ENCODE results near the gene USP10.

The USP10 gene

DNA sequence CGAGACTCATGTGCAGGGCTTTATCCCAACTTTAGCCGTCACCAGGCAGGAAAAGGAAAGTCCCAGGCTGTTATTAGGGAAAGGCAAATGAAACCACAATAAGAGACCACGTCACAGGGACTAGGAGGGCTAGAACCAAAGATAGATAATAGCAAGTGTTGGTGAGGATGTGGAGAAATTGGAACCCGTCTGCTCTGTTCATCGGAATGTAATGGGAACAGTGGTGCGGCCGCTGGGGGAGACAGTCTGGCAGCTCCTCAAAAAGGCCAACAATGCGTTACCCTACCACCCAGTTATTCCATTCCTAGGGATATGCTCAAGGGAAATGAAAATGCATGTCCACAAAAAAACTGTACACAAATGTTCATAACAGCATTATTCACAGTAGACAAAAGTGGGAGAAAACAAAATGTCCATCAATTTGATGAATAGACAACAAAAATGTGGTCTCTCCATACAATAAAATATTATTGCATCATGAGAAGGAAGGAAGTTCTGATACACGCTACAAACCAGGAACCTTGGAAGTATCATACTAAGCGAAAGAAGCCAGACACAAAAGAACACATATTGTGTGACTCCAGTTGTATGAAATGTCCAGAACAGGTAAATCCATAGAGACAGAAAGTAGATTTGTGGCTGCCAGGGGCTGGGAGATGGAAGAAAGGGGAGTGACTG is 19.5 kb upstream of the USP10 start:
- no peaks in the 10 kb centered on the region for H3K79me2 ChIP-seq (ENCODE audit: insufficient read depth, low read length)
- no peaks in the 10 kb centered on the region for H3K27me3 ChIP-seq (ENCODE audit: insufficient read depth, low read length, poor library complexity, severe bottlenecking)
- no peaks in the 10 kb centered on the region for H3K9me2 ChIP-seq (replicated peaks; ENCODE audit: low read depth, low read length)
- H3K4me3 ChIP-seq (ENCODE audit: low read length, poor library complexity, severe bottlenecking), result no peak overlapping the region
- no peak overlapping the region for H3K9ac ChIP-seq (ENCODE audit: low read depth, low read length, poor library complexity, severe bottlenecking)
- no peaks in the 10 kb centered on the region for H3K9me3 ChIP-seq (ENCODE audit: insufficient read depth, low read depth, low read length)
- no peak overlapping the region for H2AFZ ChIP-seq (ENCODE audit: low read length)
- no peak for TF ChIP-seq CTCF (conservative IDR thresholded peaks at IDR 0.05; ENCODE audit: low read length)
- no peaks in the 10 kb centered on the region for H3K36me3 ChIP-seq (ENCODE audit: insufficient read depth, low read length)
- H3K4me1 ChIP-seq (ENCODE audit: insufficient read depth, low read length, poor library complexity, severe bottlenecking), result no peaks in the 10 kb centered on the region
- no peaks in the 10 kb centered on the region for H4K20me1 ChIP-seq (ENCODE audit: insufficient read depth, low read length, poor library complexity, severe bottlenecking)
- no peak overlapping the region for H3K4me2 ChIP-seq (ENCODE audit: low read depth, low read length, poor library complexity, severe bottlenecking)
- H3F3A ChIP-seq (ENCODE audit: low read depth), result no peaks in the 10 kb centered on the region

DNA sequence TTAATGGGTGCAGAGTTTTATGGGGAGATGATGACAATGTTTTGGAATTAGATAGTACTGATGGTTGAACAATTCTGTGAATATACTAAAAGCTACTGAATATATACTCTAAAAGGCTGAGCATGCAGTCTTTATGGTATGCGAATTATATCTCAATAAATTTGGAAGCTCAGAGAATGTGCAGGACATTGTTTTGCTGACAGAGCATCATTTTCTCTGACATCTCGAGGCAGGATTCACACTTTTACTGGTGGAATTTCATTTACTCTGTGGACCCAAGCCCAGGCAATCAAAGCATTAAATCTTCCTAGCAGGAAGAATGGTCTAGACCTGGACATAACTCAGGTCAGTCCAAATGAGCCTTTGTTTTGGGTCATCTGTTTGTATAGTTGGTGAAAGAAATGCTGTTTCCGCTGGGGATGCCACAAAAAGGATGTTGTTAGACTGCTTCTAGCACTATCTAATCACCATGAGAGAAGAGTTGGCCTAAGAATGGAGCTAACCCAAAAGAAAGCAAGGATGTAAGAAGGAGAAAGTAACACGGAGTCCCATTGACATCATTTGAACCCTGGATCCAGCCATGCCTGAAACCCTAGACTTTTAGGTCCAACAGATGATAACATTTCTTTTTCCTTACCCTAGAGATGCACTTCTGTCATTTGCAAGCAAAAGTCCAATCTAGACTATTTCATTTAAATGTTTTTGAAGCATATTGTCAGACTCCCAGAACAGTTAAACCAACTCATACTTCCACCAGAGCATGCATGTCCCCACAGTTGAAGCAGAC is 18.8 kb upstream of the USP10 start:
- Histone ChIP-seq H3K4me2 (ENCODE audit: low read depth, low read length, poor library complexity, severe bottlenecking) (no peak overlapping the region), H2AFZ (ENCODE audit: low read length) (no peak overlapping the region), H3K9me2 (replicated peaks; ENCODE audit: low read depth, low read length) (no peaks in the 10 kb centered on the region), H3K4me1 (ENCODE audit: insufficient read depth, low read length, poor library complexity, severe bottlenecking) (no peaks in the 10 kb centered on the region), H3K9me3 (ENCODE audit: insufficient read depth, low read depth, low read length) (no peaks in the 10 kb centered on the region), H3K36me3 (ENCODE audit: insufficient read depth, low read length) (no peaks in the 10 kb centered on the region), H3K27me3 (ENCODE audit: insufficient read depth, low read length, poor library complexity, severe bottlenecking) (no peaks in the 10 kb centered on the region), H4K20me1 (ENCODE audit: insufficient read depth, low read length, poor library complexity, severe bottlenecking) (no peaks in the 10 kb centered on the region), H3F3A (ENCODE audit: low read depth) (no peaks in the 10 kb centered on the region), H3K79me2 (ENCODE audit: insufficient read depth, low read length) (no peaks in the 10 kb centered on the region), H3K9ac (ENCODE audit: low read depth, low read length, poor library complexity, severe bottlenecking) (no peak overlapping the region), H3K4me3 (ENCODE audit: low read length, poor library complexity, severe bottlenecking) (no peak overlapping the region)
- no peak for TF ChIP-seq CTCF (conservative IDR thresholded peaks at IDR 0.05; ENCODE audit: low read length)
- TF ChIP-seq EZH2phosphoT487 (IDR thresholded peaks at IDR 0.05; ENCODE audit: borderline replicate concordance), result no peak

GRCh38 chr16:84683691-84684591 is 15.9 kb upstream of the USP10 start:
- no peaks in the 10 kb centered on the region for H3K36me3 ChIP-seq (ENCODE audit: insufficient read depth, low read length)
- H3K4me2 ChIP-seq (ENCODE audit: low read depth, low read length, poor library complexity, severe bottlenecking), result no peak overlapping the region
- H2AFZ ChIP-seq (ENCODE audit: low read length), result no peak overlapping the region
- H3K9me3 ChIP-seq (ENCODE audit: insufficient read depth, low read depth, low read length), result no peaks in the 10 kb centered on the region
- H4K20me1 ChIP-seq (ENCODE audit: insufficient read depth, low read length, poor library complexity, severe bottlenecking), result no peaks in the 10 kb centered on the region
- no peaks in the 10 kb centered on the region for H3K27me3 ChIP-seq (ENCODE audit: insufficient read depth, low read length, poor library complexity, severe bottlenecking)
- H3K4me3 ChIP-seq (ENCODE audit: low read length, poor library complexity, severe bottlenecking), result no peak overlapping the region
- H3F3A ChIP-seq (ENCODE audit: low read depth), result no peaks in the 10 kb centered on the region
- peaks cover 9% of the 10 kb centered on the region for H3K4me1 ChIP-seq (ENCODE audit: insufficient read depth, low read length, poor library complexity, severe bottlenecking)
- H3K9ac ChIP-seq (ENCODE audit: low read depth, low read length, poor library complexity, severe bottlenecking), result no peak overlapping the region
- H3K79me2 ChIP-seq (ENCODE audit: insufficient read depth, low read length), result no peaks in the 10 kb centered on the region
- TF ChIP-seq CTCF (conservative IDR thresholded peaks at IDR 0.05; ENCODE audit: low read length) (no peak), EZH2phosphoT487 (IDR thresholded peaks at IDR 0.05; ENCODE audit: borderline replicate concordance) (no peak)
- no peaks in the 10 kb centered on the region for H3K9me2 ChIP-seq (replicated peaks; ENCODE audit: low read depth, low read length)

All from Loucy (cell line).